WI38 (cell line): ENCODE results near the gene COL4A2.
"Not testable (repeated sequence)": the region's sequence is repeated elsewhere in the genome, so short reads cannot be mapped to it uniquely, and the experiment has no call there.

ENCODE experiments used
- H3K4me3 ChIP-seq: 2 replicates; pipeline ENCODE4 v1.5.1; 2011; ENCODE audit warnings: low read depth, mild to moderate bottlenecking, control low read depth, low read length
- CTCF ChIP-seq: IDR thresholded peaks from 2 replicates; pipeline ENCODE4 v1.5.1; 2012; ENCODE audit warnings: low read depth, mild to moderate bottlenecking, control low read depth, low read length

COL4A2 gene

GRCh38 chr13:110448230-110448629, 141.1 kb downstream of the COL4A2 start:
- H3K4me3 ChIP-seq, result no peak overlapping the region
- TF ChIP-seq CTCF, result no peak

- H3K4me3 ChIP-seq, result no peak overlapping the region
- no peak for TF ChIP-seq CTCF
These were observed 141.6 kb downstream of the COL4A2 start for GRCh38 chr13:110448677-110449076.

- H3K4me3 ChIP-seq, result no peak overlapping the region
- no peak for TF ChIP-seq CTCF
These were observed 142.3 kb downstream of the COL4A2 start for GRCh38 chr13:110449219-110450015.

GRCh38 chr13:110450016-110450900, 143.2 kb downstream of the COL4A2 start:
- no peak for TF ChIP-seq CTCF
- H3K4me3 ChIP-seq, result no peak overlapping the region

- no peak overlapping the region for H3K4me3 ChIP-seq
- no peak for TF ChIP-seq CTCF
These were observed 144.1 kb downstream of the COL4A2 start for GRCh38 chr13:110450941-110451730.

GRCh38 chr13:110453091-110453490, 146.0 kb downstream of the COL4A2 start:
- H3K4me3 ChIP-seq, result not testable (repeated sequence)

GRCh38 chr13:110453797-110454196, 146.7 kb downstream of the COL4A2 start:
- no peak for TF ChIP-seq CTCF
- no peak overlapping the region for H3K4me3 ChIP-seq
